Activated CD4-positive, alpha-beta T cell treated with anti-CD3 and anti-CD28 coated beads, Interleukin-2, amount 10 ng/mL, durations not matched to agents 24 days and 14 days (primary cell): ENCODE measurements around the gene PEX3. TPM values are rescaled to one million over a fixed set of nuclear protein-coding genes. Genes with fewer than 3 reads are reported as not detected.
"Not testable (repeated sequence)": the region's sequence is repeated elsewhere in the genome, so short reads cannot be mapped to it uniquely, and the experiment has no call there.

Source experiments
- DNase-seq: peaks from one replicate; pipeline ENCODE4 v3.0.0; 2022
- H3K27ac Mint-ChIP-seq: one replicate; pipeline ENCODE4 v1.8.0; 2022; ENCODE audit warnings: mild to moderate bottlenecking, mixed read lengths
- H3K27me3 Mint-ChIP-seq: one replicate; pipeline ENCODE4 v1.8.0; 2022; ENCODE audit warnings: mixed read lengths
- H3K36me3 Mint-ChIP-seq: one replicate; pipeline ENCODE4 v1.8.0; 2022; ENCODE audit warnings: low read depth, mild to moderate bottlenecking, mixed read lengths
- H3K4me1 Mint-ChIP-seq: one replicate; pipeline ENCODE4 v1.8.0; 2021; ENCODE audit warnings: mixed read lengths
- H3K4me3 Mint-ChIP-seq: one replicate; pipeline ENCODE4 v1.8.0; 2022; ENCODE audit warnings: mild to moderate bottlenecking, moderate library complexity, mixed read lengths
- H3K9me3 Mint-ChIP-seq: one replicate; pipeline ENCODE4 v1.8.0; 2021; ENCODE audit warnings: mixed read lengths
- intact Hi-C: fragments of 100-400 bp; cut with micrococcal nuclease; formaldehyde crosslinking; loops from one replicate; pipeline ENCODE4 v1.15.1; 2023
- total RNA-seq: library from RNA; stranded (reverse); gene quantifications from 2 replicates; pipeline ENCODE4 v1.2.3, GENCODE V29; 2022

The PEX3 gene
- total RNA-seq, 1 donor from 2014 or later, result 26.0 TPM

- Mint-ChIP-seq H3K27me3 (no peaks in the 10 kb centered on the region), H3K36me3 (peaks cover 21% of the 10 kb centered on the region), H3K4me3 (no peak overlapping the region), H3K9me3 (no peaks in the 10 kb centered on the region), H3K27ac (no peak overlapping the region), H3K4me1 (peaks cover 14% of the 10 kb centered on the region)
- peak; percentile 9 for DNase-seq
- intact Hi-C loops, result no loop called here
Observed at GRCh38 chr6:143505111-143505510, 54.5 kb downstream of the PEX3 start.

- no peaks in the 10 kb centered on the region for H3K9me3 Mint-ChIP-seq
- no peaks in the 10 kb centered on the region for H3K27me3 Mint-ChIP-seq
- H3K4me3 Mint-ChIP-seq, result no peak overlapping the region
- peaks cover 20% of the 10 kb centered on the region for H3K36me3 Mint-ChIP-seq
- peaks cover 14% of the 10 kb centered on the region for H3K4me1 Mint-ChIP-seq
- peak; percentile 20 for DNase-seq
- intact Hi-C loops, result no loop called here
- no peak overlapping the region for H3K27ac Mint-ChIP-seq
Observed at GRCh38 chr6:143505537-143505936, 54.9 kb downstream of the PEX3 start.

- peaks cover 21% of the 10 kb centered on the region for H3K4me1 Mint-ChIP-seq
- DNase-seq, result peak; percentile 9
- H3K36me3 Mint-ChIP-seq, result peaks cover 22% of the 10 kb centered on the region
- H3K9me3 Mint-ChIP-seq, result no peaks in the 10 kb centered on the region
- no peak overlapping the region for H3K27ac Mint-ChIP-seq
- H3K27me3 Mint-ChIP-seq, result no peaks in the 10 kb centered on the region
- intact Hi-C loops, result no loop called here
- H3K4me3 Mint-ChIP-seq, result no peak overlapping the region
Observed at GRCh38 chr6:143506199-143506598, 55.6 kb downstream of the PEX3 start.

- Mint-ChIP-seq H3K4me3 (no peak overlapping the region), H3K36me3 (peaks cover 20% of the 10 kb centered on the region), H3K27ac (no peak overlapping the region), H3K27me3 (no peaks in the 10 kb centered on the region), H3K4me1 (peaks cover 21% of the 10 kb centered on the region), H3K9me3 (no peaks in the 10 kb centered on the region)
- intact Hi-C loops, result no loop called here
- no peak for DNase-seq
Observed at GRCh38 chr6:143506620-143507019, 56.0 kb downstream of the PEX3 start.

- no peaks in the 10 kb centered on the region for H3K9me3 Mint-ChIP-seq
- intact Hi-C loops, result no loop called here
- no peaks in the 10 kb centered on the region for H3K27me3 Mint-ChIP-seq
- peaks cover 22% of the 10 kb centered on the region for H3K36me3 Mint-ChIP-seq
- no peak overlapping the region for H3K4me3 Mint-ChIP-seq
- no peak for DNase-seq
- no peak overlapping the region for H3K27ac Mint-ChIP-seq
- H3K4me1 Mint-ChIP-seq, result peaks cover 27% of the 10 kb centered on the region
Observed at GRCh38 chr6:143507358-143508145, 56.9 kb downstream of the PEX3 start.

GRCh38 chr6:143510326-143510725 lies 59.7 kb downstream of the PEX3 start:
- peak overlapping the region; percentile 97 for H3K4me3 Mint-ChIP-seq
- H3K9me3 Mint-ChIP-seq, DNase-seq, H3K27me3 Mint-ChIP-seq, H3K27ac Mint-ChIP-seq: not testable (repeated sequence)
- H3K36me3 Mint-ChIP-seq, result peaks cover 26% of the 10 kb centered on the region
- intact Hi-C loops, result loop anchor here (2.0 to 10.0 kb wide), 3 partner anchors 18 to 1036 kb away; no protein-coding TSS in a partner anchor
- peaks cover 38% of the 10 kb centered on the region for H3K4me1 Mint-ChIP-seq

- intact Hi-C loops, result loop anchor here (1.0 to 10.0 kb wide), 4 partner anchors 18 to 1036 kb away; partner anchors contain the start of genes ADAT2 and PEX3
- Mint-ChIP-seq H3K36me3 (peaks cover 22% of the 10 kb centered on the region), H3K27me3 (no peaks in the 10 kb centered on the region), H3K27ac (peak within 1 kb of the TSS; percentile 99), H3K4me3 (peak within 1 kb of the TSS; percentile 97), H3K4me1 (peaks cover 34% of the 10 kb centered on the region), H3K9me3 (no peaks in the 10 kb centered on the region)
- peak; percentile 92 for DNase-seq
Observed at GRCh38 chr6:143510991-143511891, 60.6 kb downstream of the PEX3 start, which contains the start of gene FUCA2. FUCA2 (minus strand) TSS chr6:143511720; CDS start chr6:143511634, 86 bp downstream.

GRCh38 chr6:143513410-143513809 lies 62.8 kb downstream of the PEX3 start:
- intact Hi-C loops, result loop anchor here (1.0 to 10.0 kb wide), 2 partner anchors 500 to 1039 kb away; no protein-coding TSS in a partner anchor
- Mint-ChIP-seq H3K27me3 (no peaks in the 10 kb centered on the region), H3K36me3 (peaks cover 12% of the 10 kb centered on the region), H3K9me3 (no peaks in the 10 kb centered on the region), H3K4me1 (peaks cover 43% of the 10 kb centered on the region), H3K4me3 (peak overlapping the region; percentile 71), H3K27ac (peak overlapping the region; percentile 34)
- DNase-seq, result peak; percentile 86

- no peak for DNase-seq
- intact Hi-C loops, result loop anchor here (10.0 kb wide), 1 partner anchor 1040 kb away; no protein-coding TSS in a partner anchor
- Mint-ChIP-seq H3K36me3 (peaks cover 12% of the 10 kb centered on the region), H3K9me3 (no peaks in the 10 kb centered on the region), H3K27ac (no peak overlapping the region), H3K27me3 (no peaks in the 10 kb centered on the region), H3K4me1 (peaks cover 34% of the 10 kb centered on the region), H3K4me3 (no peak overlapping the region)
Observed at GRCh38 chr6:143515061-143515760, 64.6 kb downstream of the PEX3 start.

- Mint-ChIP-seq H3K27me3 (no peaks in the 10 kb centered on the region), H3K27ac (no peak overlapping the region), H3K9me3 (no peaks in the 10 kb centered on the region), H3K4me1 (peaks cover 31% of the 10 kb centered on the region), H3K36me3 (peaks cover 12% of the 10 kb centered on the region), H3K4me3 (no peak overlapping the region)
- no peak for DNase-seq
- intact Hi-C loops, result loop anchor here (10.0 kb wide), 1 partner anchor 1041 kb away; no protein-coding TSS in a partner anchor
Observed at GRCh38 chr6:143515766-143516355, 65.3 kb downstream of the PEX3 start.

- peak overlapping the region; percentile 34 for H3K27ac Mint-ChIP-seq
- intact Hi-C loops, result loop anchor here (10.0 kb wide), 1 partner anchor 1042 kb away; no protein-coding TSS in a partner anchor
- no peaks in the 10 kb centered on the region for H3K9me3 Mint-ChIP-seq
- DNase-seq, result no peak
- peaks cover 12% of the 10 kb centered on the region for H3K36me3 Mint-ChIP-seq
- H3K27me3 Mint-ChIP-seq, result no peaks in the 10 kb centered on the region
- no peak overlapping the region for H3K4me3 Mint-ChIP-seq
- H3K4me1 Mint-ChIP-seq, result peaks cover 33% of the 10 kb centered on the region
Observed at GRCh38 chr6:143516690-143517446, 66.3 kb downstream of the PEX3 start.

- Mint-ChIP-seq H3K4me1 (peaks cover 30% of the 10 kb centered on the region), H3K27me3 (no peaks in the 10 kb centered on the region), H3K4me3 (no peak overlapping the region), H3K9me3 (no peaks in the 10 kb centered on the region), H3K27ac (no peak overlapping the region), H3K36me3 (peaks cover 11% of the 10 kb centered on the region)
- intact Hi-C loops, result loop anchor here (10.0 kb wide), 1 partner anchor 1043 kb away; no protein-coding TSS in a partner anchor
- no peak for DNase-seq
Observed at GRCh38 chr6:143517447-143517773, 66.8 kb downstream of the PEX3 start.
